HG03066 (cell line): ENCODE measurements around the gene SDC4.

ENCODE experiments used
- ATAC-seq: cut with Tn5 transposase; IDR thresholded peaks from one replicate; pipeline ENCODE4 v1.9.1; 2021; ENCODE audit warnings: low read depth; ENCODE audit not compliant: unreplicated experiment

SDC4 gene

DNA sequence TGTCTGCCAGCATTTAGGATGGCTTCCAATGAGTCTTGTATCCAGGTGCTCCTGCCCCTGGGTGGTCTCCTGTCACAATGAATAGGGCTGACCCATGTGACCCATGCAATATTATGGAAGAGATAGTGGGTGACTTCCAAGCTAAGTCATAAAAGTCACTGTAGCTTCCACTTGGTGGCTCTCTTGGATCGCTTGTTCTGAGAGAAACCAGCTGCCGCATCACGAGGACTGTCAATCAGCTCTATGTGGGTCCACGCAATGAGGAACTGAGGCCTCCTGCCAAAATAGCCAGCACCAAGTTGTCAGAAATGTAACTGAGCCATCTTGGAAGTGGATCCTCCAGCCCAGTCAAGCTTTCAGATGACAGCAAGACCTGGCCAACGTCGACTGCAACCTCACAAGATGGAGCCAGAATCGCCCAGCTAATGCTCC, 25.3 kb downstream of the SDC4 start:
- ATAC-seq = no peak

DNA sequence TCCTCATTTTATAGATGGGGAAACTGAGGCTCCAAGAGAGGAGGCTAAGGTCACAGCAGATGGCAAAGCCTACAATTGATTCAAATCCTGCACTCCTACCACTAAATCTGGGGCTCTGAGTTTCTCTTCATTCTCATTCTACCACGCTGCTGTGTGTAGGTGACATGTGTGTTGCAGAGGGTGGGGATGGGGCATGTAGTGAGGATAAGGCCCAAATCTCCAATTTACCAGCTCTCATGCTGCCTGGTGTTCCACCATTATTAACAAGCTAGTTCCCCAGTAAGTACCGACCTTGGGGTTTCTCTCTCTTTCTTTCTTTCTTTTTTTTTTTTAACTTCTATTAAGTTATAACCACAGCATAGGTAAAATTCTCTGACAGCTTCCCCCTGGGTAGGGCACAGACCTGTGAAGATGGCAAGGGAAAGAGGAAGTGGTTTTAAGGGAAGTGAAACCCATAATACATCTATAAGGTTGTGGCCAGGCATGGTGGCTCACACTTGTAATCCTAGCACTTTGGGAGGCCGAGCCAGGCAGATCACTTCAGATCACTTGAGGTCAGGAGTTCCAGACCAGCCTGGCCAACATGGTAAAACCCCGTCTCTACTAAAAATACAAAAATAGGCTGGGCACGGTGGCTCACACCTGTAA, 27.2 kb downstream of the SDC4 start:
- no peak for ATAC-seq

DNA sequence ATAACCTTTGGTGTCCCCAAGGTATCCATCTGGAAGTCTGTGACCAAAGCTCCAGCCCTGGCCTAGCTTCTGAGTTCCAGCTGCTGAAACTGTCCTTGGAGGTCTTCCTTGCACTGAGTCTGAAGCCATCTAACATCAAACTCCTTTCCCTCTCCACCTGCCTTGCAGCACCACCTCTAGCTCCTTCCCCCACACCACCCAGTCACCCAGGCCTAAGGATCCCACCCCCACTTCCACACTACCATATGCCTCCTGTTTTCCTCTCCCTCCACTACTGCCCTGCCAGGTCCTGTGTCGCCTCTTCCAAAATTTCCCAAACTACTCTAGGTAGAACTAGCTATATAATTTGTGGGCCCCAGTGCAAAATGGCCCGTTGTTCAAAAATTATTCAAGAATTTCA, 29.3 kb downstream of the SDC4 start:
- ATAC-seq = no peak

DNA sequence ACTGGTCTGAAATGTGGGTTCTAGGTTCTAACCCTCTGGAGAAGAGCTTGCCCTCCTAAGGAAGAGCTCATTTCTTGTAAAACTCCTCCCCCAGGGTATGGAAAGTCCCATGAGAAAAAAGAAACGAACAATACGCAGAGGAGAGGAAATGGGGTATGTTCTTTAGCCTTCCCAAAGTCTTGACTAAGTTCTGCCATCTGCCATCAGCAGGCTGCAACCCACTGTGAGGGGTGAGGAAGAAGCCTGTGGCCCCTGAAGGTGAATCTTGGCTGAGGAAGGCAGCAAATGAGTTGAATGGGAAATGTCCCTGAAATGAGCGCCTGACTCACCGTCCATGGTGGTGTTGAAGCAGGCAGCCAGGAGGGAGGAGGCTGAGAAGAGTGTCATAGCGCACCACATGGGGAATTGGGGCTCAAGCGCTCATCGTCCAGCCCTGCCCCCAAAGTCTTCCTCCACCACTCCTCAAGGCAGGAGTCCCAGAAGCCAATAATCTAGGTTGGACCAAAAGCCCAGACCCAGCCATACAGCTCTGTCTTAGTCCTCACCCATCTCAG, 29.8 kb downstream of the SDC4 start:
- ATAC-seq = no peak

DNA sequence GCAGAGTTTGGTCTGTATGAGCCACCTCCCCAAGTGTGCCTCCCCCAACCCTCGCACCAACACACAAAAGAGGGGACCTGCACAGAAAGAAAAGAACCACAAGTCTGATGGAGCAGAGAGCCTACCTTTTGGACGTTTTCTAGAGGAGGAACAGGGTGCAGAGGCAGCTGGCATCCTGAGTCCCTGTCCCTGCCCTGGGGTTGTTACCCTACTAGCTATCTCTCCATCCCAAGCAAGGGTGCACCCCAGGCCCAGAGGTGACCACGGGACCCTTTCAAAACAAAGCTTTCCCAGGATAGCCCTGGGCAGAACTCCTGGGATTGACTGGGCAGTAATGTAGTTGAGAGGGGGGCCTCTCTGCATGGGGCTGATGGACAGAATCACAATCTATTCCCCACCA, 30.4 kb downstream of the SDC4 start:
- ATAC-seq = no peak

GRCh38 chr20:45316150-45317080, 31.8 kb downstream of the SDC4 start:
- ATAC-seq = no peak

- ATAC-seq = no peak
These were observed 32.6 kb downstream of the SDC4 start for GRCh38 chr20:45315672-45316071.

DNA sequence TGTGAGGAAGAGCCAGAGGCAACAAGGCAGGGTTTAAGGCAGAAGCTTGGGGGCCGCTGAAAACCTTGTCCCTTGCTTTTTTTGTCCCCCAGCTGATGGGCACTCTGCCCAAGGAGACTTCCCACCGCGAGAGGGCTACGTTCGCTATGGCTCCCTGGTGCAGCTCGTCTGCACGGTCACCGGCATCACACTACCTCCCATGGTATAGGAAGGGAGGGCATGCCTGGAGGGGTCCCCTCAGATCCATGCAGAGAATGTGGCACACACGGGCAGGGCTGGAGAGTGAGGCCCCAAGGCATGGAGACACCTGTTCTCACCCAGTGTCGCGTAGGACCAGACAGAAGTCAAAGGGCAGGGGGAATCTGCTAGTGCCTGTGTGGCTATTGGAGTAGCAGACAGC, 34.3 kb downstream of the SDC4 start:
- ATAC-seq = no peak

DNA sequence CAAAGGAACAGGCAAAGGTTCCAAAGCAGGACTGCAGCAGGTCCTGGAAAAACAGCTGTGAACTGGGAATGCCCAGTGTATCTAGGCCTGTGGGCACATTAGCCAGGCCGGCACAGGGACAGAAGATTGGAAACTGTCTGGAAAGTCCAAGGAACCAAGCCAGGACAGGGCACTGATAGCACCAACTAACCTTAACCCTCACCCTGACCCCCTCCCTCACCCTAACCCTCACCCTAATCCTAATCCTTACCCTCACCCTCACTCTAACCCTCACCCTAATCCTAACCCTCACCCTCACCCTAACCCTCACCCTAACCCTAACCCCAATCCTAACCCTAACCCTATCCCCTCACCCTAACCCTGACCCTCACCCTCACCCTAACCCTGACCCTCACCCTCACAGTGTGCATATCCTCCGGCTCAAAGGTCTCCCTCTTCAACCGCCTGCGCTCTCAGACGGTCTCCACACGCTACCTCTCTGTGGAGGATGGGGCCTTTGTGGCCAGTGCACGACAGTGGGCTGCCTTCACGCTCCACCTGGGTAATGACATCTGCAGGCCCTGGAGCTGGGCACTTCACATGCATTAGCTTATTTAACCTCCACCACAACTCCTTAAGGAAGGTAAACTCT, 35.0 kb downstream of the SDC4 start:
- no peak for ATAC-seq

- ATAC-seq = no peak
These were observed 36.0 kb downstream of the SDC4 start for GRCh38 chr20:45312241-45312640.

DNA sequence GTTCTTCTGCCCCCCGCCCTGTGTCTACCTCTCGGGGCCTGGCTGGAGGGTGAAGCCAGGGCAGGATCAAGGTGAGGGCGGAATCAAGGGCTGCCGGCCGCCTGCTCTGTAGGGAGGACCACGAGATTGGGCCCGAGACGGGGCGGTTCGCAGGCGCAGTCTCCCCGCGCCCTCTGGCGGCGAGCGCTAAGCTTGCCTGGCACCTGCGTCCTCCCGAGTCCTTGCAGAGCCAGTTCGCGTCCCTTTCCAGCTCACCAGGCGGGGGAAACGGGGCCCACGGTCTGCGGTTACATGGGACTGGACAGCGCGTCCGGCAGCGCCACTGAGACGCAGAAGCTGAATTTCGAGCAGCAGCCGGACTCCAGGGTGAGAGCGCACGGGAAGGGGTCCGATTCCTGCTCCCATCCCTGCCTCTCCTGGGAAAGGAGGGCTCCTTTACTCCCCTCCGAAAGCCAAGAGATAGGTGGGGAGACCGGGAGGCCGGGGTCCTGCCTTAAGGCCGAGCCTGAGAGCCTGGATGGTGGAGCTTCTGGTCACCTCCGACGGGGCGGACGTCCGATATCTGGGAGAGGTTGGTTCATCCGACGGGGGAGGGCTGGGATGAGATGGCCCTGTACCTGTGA, 36.5 kb downstream of the SDC4 start:
- ATAC-seq = no peak

GRCh38 chr20:45309075-45309474, 39.1 kb downstream of the SDC4 start:
- no peak for ATAC-seq

DNA sequence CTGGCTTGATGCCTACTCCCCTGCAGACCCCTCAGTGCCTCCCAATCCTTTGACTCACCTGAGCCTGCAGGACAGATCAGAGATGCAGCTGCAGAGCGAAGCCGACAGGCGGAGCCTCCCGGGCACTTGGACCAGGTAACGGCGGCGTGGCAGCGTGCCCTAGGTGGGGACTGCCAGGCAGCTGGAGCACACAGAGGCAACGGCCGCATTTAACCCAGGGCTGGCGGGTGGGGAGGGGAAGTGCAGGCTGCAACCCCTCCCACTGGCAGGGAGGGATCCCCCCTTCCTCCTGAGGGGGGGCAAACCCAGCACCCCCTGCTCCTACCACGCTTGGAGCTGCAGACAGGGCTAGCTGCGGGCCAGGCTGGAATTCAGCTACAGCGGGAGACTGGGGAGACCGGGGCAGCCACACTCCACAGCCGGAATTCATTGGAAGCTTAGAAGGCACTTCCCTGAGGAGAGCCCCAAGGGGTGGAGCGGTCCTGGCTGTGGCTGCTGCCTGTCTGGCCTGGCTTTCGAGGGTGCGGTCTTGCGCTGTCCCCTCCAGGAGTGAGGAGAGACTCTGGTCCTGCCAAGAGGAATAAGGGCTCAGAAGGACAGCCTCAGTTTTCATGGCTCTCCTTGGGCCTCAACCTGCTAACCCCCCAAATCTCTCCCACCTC, 40.0 kb downstream of the SDC4 start, which contains the start of gene MATN4:
MATN4 (minus strand) TSS at position 183 of the 662 bp plus-strand sequence. CDS start 2,717 bp downstream, outside the sequence.
- ATAC-seq = no peak

DNA sequence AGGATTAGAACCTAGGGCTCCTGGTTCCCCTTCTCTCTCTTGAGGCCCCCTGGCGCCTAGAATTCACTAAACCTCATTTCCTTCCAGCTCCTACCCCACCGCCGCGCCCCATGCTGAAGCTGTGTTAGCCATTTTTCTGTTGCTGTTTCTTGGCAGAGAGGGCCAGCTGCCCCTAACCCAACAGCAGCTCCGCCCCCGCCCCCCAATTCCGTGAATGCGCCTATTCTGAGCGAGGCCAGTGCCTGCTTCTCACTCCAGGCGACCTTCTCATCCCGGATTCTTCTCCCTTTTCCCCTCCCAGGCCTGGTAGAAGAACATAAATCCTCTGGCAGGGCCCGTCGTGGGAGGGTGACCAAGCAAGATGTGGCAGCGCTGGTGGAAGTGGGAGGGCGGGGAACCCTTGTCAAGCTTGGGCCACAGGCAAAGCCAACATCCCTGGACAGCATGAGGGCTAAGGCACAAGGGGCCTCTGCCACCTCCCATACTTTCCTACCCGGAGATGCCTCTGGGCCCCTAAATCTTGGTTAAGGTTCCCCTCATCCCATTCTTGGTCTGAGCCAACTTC, 41.1 kb downstream of the SDC4 start:
- ATAC-seq = no peak

GRCh38 chr20:45306431-45306982, 41.7 kb downstream of the SDC4 start, which contains the start of gene RBPJL:
TSS of gene RBPJL (plus strand) at chr20:45306840. CDS start at chr20:45306923, 83 bp downstream.
- ATAC-seq = no peak

GRCh38 chr20:45305262-45305661, 43.0 kb downstream of the SDC4 start:
- ATAC-seq = no peak

GRCh38 chr20:45304464-45304999, 43.7 kb downstream of the SDC4 start:
- no peak for ATAC-seq

DNA sequence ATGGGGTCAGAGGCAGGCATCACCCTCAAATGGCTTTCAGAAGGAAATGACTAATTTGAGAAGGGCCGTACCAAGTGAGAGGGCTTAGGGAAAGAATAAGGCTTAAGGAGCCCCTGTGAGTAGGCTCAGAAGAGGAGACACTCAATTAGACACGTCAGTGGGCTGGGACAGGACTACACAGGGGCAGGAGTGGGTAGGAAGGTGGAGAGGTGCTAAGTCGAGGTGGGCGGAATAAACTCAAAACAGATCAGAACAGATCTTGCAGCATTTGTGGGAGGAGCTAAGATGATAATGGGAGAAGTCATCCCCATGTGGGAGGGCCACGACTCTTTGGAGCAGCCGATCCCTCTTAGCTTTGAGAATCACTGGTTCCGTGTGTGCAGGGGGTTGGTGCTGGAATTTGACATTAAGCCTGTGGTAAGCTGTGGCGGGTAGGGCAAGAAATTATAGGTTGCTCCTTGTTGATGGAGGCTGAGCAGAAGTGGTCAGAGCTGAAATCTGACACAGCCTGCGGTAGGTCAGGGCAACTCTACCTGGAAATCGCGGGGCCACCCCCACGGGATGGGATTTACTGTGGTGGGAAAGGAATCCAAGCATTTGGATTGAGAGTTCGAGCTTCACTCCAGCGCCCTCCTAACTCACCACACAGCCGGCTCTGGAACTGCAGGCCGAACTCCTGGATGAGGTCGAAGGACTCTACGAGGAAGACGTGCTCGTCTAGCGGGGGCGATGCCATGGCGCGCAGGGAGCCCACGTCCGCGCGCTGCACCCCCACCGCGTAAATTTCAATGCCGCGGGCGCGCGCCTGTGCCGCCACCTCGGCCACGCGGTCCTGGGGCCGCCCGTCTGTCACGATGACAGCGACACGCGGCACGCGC, 44.4 kb downstream of the SDC4 start:
- ATAC-seq = no peak
